Skeletal muscle tissue (tissue), 4 donors: ENCODE results near the gene SKIC8. TPM values are rescaled to one million over a fixed set of nuclear protein-coding genes. Genes with fewer than 3 reads are reported as not detected.
A peak's percentile ranks its signal among the peaks of the same experiment; 100 is the strongest.

Experiments
- H3K27ac ChIP-seq: one replicate; pipeline ENCODE4 v1.7.0; 2013; ENCODE audit warnings: mild to moderate bottlenecking, low read depth, low read length, inconsistent platforms
- H3K27me3 ChIP-seq, 3 donors: one replicate each; pipeline ENCODE4 v1.7.0; 2013; ENCODE audit warnings: low read length in 3 of 3; ENCODE audit not compliant: control insufficient read depth in 3 of 3, insufficient read depth in 3 of 3
- H3K36me3 ChIP-seq, 3 donors: one replicate each; pipeline ENCODE4 v1.7.0; 2013; ENCODE audit warnings: low read length in 3 of 3; ENCODE audit not compliant: control insufficient read depth in 3 of 3, insufficient read depth in 3 of 3
- H3K4me1 ChIP-seq, 3 donors: one replicate each; pipeline ENCODE4 v1.7.0; 2013; ENCODE audit warnings: low read length in 3 of 3, mild to moderate bottlenecking in 3 of 3; ENCODE audit not compliant: control insufficient read depth in 3 of 3, insufficient read depth in 3 of 3
- H3K4me3 ChIP-seq, 3 donors: one replicate each; pipeline ENCODE4 v1.7.0; 2013; ENCODE audit warnings: low read length in 3 of 3
- H3K9ac ChIP-seq, 3 donors: one replicate each; pipeline ENCODE4 v1.7.0; 2013; ENCODE audit warnings: low read length in 3 of 3, mild to moderate bottlenecking in 3 of 3, moderate library complexity in 2 of 3, low read depth in 1 of 3
- H3K9me3 ChIP-seq, 3 donors: one replicate each; pipeline ENCODE4 v1.7.0; 2013; ENCODE audit warnings: low read length in 3 of 3; ENCODE audit not compliant: control insufficient read depth in 3 of 3
- total RNA-seq: library from RNA; depleted of rRNA; stranded (reverse); fragments of >200 nt; gene quantifications from one replicate; pipeline ENCODE4 v1.2.3, GENCODE V29; 2014
- donor health status: Osteomylitis.

Gene SKIC8
- total RNA-seq, 1 donor from 2014 or later: 56.9 TPM

DNA sequence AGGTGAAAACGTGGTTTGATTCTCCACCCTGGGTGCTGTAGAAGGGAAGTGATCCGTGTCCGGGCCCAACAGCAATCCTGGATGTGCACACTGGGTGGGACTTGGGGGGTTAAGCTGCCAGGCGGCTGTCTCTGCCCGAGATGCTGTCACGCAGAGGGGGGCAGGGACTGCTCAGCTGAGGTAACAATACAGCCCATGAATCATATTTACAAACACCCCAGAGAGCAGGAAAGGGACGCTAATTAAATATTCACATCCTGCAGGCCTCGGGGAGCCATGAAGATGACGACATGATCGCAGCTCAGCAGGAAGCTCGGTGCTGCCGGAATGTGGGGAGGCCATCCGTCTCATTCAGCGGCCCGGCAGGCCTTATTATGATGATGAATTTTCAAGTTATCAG lies 22.8 kb upstream of the SKIC8 start:
- no peaks in the 10 kb centered on the region for H3K36me3 ChIP-seq
- no peaks in the 10 kb centered on the region for H3K27me3 ChIP-seq
- H3K9me3 ChIP-seq: no peaks in the 10 kb centered on the region
- no peak overlapping the region for H3K4me3 ChIP-seq
- no peak overlapping the region for H3K27ac ChIP-seq
- H3K9ac ChIP-seq: no peak overlapping the region
- H3K4me1 ChIP-seq: peaks cover 0 to 4% (median 2%) of the 10 kb centered on the region in 3 donors

DNA sequence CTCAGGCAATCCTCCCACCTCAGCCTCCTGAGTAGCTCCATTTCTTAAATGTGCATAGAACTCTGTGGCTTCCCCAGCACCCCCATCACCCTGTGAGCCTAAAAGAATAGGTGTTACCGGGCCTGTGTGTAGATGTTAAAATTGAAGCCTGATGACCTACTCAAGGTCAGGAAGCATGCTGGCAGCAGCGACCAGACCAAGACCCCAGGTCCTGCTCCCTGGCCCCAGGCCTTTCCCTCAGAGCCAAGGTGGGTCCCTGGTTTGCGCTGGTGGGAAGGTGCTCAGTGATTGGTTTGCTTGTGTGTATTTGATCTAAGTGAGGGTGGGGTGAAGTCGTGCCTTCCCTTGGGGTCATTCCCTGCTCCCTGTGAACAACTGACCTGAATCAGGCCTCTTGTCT lies 22.4 kb upstream of the SKIC8 start:
- Histone ChIP-seq H3K4me3 (no peak overlapping the region), H3K27ac (no peak overlapping the region), H3K36me3 (no peaks in the 10 kb centered on the region), H3K4me1 (peaks cover 0 to 4% (median 2%) of the 10 kb centered on the region in 3 donors), H3K9ac (peak overlapping the region in 1 of 3 donors; percentile 8), H3K9me3 (no peaks in the 10 kb centered on the region), H3K27me3 (no peaks in the 10 kb centered on the region)

DNA sequence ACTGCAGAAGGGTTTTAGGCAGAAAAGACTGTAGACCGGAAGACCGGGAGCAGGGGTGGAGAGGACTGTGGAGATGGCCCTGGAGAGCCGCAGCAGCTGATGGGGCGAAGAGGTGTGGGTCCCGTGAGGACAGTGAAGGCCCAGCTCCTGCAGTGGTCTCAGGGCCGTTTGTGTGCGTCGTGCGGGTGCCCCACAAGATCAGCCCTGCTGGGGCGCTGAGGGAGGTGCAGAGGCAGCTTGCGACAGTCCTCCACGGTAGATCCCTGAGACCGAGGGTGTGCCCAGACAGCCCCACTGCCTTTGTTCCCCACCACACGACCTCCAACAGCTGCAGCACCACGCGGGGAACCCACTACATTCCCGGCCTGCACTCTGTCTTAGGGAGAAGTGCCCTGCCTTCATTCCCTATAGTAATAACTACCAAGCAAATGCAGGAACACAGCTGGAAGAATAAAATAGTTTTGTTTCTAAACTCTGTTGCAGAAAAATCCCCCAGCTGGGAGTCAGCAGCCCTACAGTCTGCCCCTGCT lies 21.7 kb upstream of the SKIC8 start:
- no peak overlapping the region for H3K27ac ChIP-seq
- no peak overlapping the region for H3K4me3 ChIP-seq
- H3K9ac ChIP-seq: no peak overlapping the region
- H3K4me1 ChIP-seq: peaks cover 0 to 4% (median 2%) of the 10 kb centered on the region in 3 donors
- no peaks in the 10 kb centered on the region for H3K9me3 ChIP-seq
- H3K36me3 ChIP-seq: no peaks in the 10 kb centered on the region
- H3K27me3 ChIP-seq: no peaks in the 10 kb centered on the region

DNA sequence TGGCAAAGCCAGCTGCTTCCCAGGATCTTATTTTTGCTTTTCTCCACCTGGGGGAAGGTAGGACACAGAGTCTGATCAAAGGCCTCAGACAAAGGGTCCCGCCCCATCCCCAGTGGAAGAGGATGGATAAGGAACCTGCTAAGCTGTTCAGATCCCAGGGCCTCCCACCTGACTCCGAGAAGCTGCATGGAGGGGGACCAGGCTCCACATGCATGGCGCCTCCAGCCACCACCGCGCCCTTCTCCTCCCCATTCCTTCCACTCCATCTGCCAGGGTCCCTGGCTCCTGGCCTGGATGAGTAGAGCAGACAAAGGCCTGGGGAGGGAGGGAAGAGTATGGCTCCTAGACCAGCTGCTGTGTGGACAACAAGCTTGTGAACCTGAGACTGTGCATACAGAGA lies 20.8 kb upstream of the SKIC8 start:
- Histone ChIP-seq H3K27me3 (no peaks in the 10 kb centered on the region), H3K9me3 (no peaks in the 10 kb centered on the region), H3K4me1 (peaks cover 0 to 4% (median 2%) of the 10 kb centered on the region in 3 donors), H3K36me3 (no peaks in the 10 kb centered on the region), H3K9ac (no peak overlapping the region), H3K4me3 (no peak overlapping the region), H3K27ac (no peak overlapping the region)

DNA sequence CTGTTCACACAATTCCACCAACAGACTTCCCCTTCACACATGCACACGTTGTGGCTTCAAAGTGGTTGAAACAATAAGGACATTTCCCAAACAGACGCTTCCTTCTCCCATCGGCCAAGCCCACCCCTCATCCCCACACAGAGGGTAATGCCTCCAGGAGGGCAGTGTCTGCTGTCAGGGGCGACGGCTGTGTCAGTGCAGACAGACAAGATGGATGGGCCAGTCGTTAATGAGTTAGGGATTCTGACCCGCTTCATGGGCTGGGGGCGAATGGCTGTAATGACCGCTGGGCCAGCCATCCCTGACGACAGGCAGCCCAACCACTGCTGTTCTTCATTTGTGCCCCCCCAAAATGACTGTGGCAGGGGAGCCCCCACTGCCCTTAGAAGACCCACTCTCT lies 20.2 kb upstream of the SKIC8 start:
- Histone ChIP-seq H3K4me3 (no peak overlapping the region), H3K36me3 (no peaks in the 10 kb centered on the region), H3K27me3 (peaks cover 0 to under 1% (median 0%) of the 10 kb centered on the region in 3 donors), H3K9ac (no peak overlapping the region), H3K9me3 (no peaks in the 10 kb centered on the region), H3K4me1 (peaks cover 0 to 4% (median 2%) of the 10 kb centered on the region in 3 donors), H3K27ac (no peak overlapping the region)

DNA sequence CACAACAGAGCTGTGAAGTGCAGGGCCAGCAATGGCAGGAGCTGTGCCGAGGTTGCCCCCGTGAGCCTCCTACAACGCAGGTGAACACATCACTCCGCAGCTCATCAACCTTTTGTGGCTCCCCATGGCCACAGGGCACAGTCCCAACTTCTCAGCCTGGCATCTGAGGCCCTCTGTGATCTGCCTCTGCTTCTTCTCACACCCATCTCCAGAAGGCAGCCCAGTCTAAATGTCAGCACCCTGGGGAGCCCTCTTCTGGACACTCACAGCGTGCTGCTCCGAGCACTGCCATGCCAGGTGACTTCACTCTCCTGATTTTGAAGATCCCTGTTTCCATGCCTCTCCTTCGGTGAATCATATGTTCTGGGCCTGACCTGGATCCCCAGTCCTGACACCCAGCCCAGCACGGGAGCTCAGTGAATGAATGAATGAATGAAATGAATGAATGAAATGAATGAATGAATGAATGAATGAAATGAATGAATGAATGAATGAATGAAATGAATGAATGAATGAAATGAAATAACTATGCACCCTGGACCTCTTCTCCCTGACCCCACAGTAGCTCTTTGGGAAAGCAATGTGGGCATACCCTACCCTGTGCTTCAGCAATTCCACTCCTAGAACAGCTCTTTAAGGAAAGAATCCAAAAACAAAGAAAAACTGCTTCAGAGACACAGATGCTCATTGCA lies 17.9 kb upstream of the SKIC8 start:
- H3K36me3 ChIP-seq: no peaks in the 10 kb centered on the region
- no peak overlapping the region for H3K27ac ChIP-seq
- H3K27me3 ChIP-seq: peaks cover 0 to 8% (median 0%) of the 10 kb centered on the region in 3 donors
- H3K9ac ChIP-seq: no peak overlapping the region
- no peak overlapping the region for H3K4me3 ChIP-seq
- H3K4me1 ChIP-seq: peaks cover 0 to 2% (median 2%) of the 10 kb centered on the region in 3 donors
- no peaks in the 10 kb centered on the region for H3K9me3 ChIP-seq

GRCh38 chr15:78316283-78317083 lies 17.1 kb upstream of the SKIC8 start:
- Histone ChIP-seq H3K4me3 (no peak overlapping the region), H3K4me1 (peaks cover under 1 to 4% (median 3%) of the 10 kb centered on the region in 3 donors), H3K27ac (no peak overlapping the region), H3K36me3 (no peaks in the 10 kb centered on the region), H3K27me3 (peaks cover 0 to 8% (median 0%) of the 10 kb centered on the region in 3 donors), H3K9me3 (no peaks in the 10 kb centered on the region), H3K9ac (no peak overlapping the region)

- Histone ChIP-seq H3K27ac (no peak overlapping the region), H3K27me3 (peaks cover 0 to 8% (median 0%) of the 10 kb centered on the region in 3 donors), H3K9me3 (no peaks in the 10 kb centered on the region), H3K4me3 (no peak overlapping the region), H3K36me3 (no peaks in the 10 kb centered on the region), H3K9ac (no peak overlapping the region), H3K4me1 (peaks cover 4 to 6% (median 5%) of the 10 kb centered on the region in 3 donors)
Measured at GRCh38 chr15:78315686-78316282, 16.4 kb upstream of the SKIC8 start.

GRCh38 chr15:78314181-78314581 lies 14.8 kb upstream of the SKIC8 start:
- peaks cover 0 to 8% (median 0%) of the 10 kb centered on the region in 3 donors for H3K27me3 ChIP-seq
- no peaks in the 10 kb centered on the region for H3K9me3 ChIP-seq
- H3K4me3 ChIP-seq: no peak overlapping the region
- H3K36me3 ChIP-seq: no peaks in the 10 kb centered on the region
- no peak overlapping the region for H3K27ac ChIP-seq
- H3K4me1 ChIP-seq: peaks cover 4 to 6% (median 5%) of the 10 kb centered on the region in 3 donors
- H3K9ac ChIP-seq: no peak overlapping the region
